SK-N-SH treated with all-trans-retinoic acid at 6 μM for 48 hours (cell line): ENCODE measurements around the gene CFAP251.

ENCODE experiments used
- ARNTL ChIP-seq: fragments of 450-650 bp; formaldehyde crosslinking; IDR thresholded peaks from 2 replicates; pipeline ENCODE4 v1.5.0; 2020; ENCODE audit warnings: low read depth, mild to moderate bottlenecking, moderate library complexity, borderline replicate concordance
- ESRRG ChIP-seq: fragments of 250-450 bp; sonication (Bioruptor Pico); IDR thresholded peaks from 2 replicates; pipeline ENCODE4 v1.6.1; 2021; ENCODE audit warnings: mild to moderate bottlenecking
- ISL1 ChIP-seq: fragments of 250-450 bp; sonication (Bioruptor Pico); IDR thresholded peaks from 2 replicates; pipeline ENCODE4 v2.1.2; 2022; ENCODE audit warnings: mild to moderate bottlenecking, moderate library complexity
- PATZ1 ChIP-seq: fragments of 250-450 bp; sonication (Bioruptor Pico); IDR thresholded peaks from 2 replicates; pipeline ENCODE4 v1.8.0; 2020; ENCODE audit warnings: mild to moderate bottlenecking, moderate library complexity, borderline replicate concordance
- POU6F1 ChIP-seq: fragments of 250-450 bp; sonication (Bioruptor Pico); IDR thresholded peaks from 2 replicates; pipeline ENCODE4 v1.8.0; 2021; ENCODE audit warnings: low read depth, mild to moderate bottlenecking, moderate library complexity, borderline replicate concordance
- RARB ChIP-seq: fragments of 250-450 bp; sonication (Bioruptor Pico); IDR thresholded peaks from 2 replicates; pipeline ENCODE4 v1.8.0; 2021; ENCODE audit warnings: mild to moderate bottlenecking, moderate library complexity
- TCF4 ChIP-seq: fragments of 250-450 bp; sonication (Bioruptor Pico); IDR thresholded peaks from 2 replicates; pipeline ENCODE4 v1.8.0; 2021; ENCODE audit warnings: mild to moderate bottlenecking, moderate library complexity, borderline replicate concordance
- ZC3H10 ChIP-seq: fragments of 250-450 bp; sonication (Bioruptor Pico); IDR thresholded peaks from 2 replicates; pipeline ENCODE4 v1.5.1; 2021; ENCODE audit warnings: mild to moderate bottlenecking, moderate library complexity
- ZFP3 ChIP-seq: fragments of 250-450 bp; sonication (Bioruptor Pico); IDR thresholded peaks from 2 replicates; pipeline ENCODE4 v1.5.0; 2020; ENCODE audit warnings: mild to moderate bottlenecking, moderate library complexity
- ZFP30 ChIP-seq: fragments of 450-650 bp; formaldehyde crosslinking; IDR thresholded peaks from 2 replicates; pipeline ENCODE4 v1.5.0; 2022; ENCODE audit warnings: mild to moderate bottlenecking, moderate library complexity
- ZNF8 ChIP-seq: fragments of 450-650 bp; formaldehyde crosslinking; IDR thresholded peaks from 2 replicates; pipeline ENCODE4 v1.5.0; 2020; ENCODE audit warnings: mild to moderate bottlenecking, moderate library complexity

DNA sequence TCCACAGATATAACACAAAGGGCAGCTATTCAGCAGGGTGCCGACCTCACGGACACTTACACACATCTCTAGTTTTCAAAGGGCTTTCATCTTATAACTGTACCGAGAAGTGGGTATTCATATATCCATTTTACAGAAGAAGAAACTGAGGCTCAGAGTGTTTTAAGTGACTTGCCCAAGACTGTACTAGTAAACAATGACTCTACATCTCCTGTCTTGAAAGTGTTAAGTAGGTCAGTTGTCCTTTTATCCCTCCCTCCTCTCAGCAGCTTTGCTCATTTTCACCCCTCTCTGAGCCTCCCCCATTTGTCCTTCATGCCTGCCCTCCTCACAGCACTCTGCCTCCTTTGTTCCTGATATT lies 13.8 kb downstream of the CFAP251 start:
- TF ChIP-seq ESRRG, result no peak
- TF ChIP-seq POU6F1 (CRISPR knock-in tag), result no peak
- no peak for TF ChIP-seq ARNTL (CRISPR knock-in tag)
- no peak for TF ChIP-seq RARB (CRISPR knock-in tag)
- TF ChIP-seq PATZ1 (CRISPR knock-in tag), result no peak
- no peak for TF ChIP-seq ZC3H10
- TF ChIP-seq ZNF8, result no peak
- no peak for TF ChIP-seq ISL1
- no peak for TF ChIP-seq ZFP30
- TF ChIP-seq TCF4 (CRISPR knock-in tag), result no peak
- no peak for TF ChIP-seq ZFP3 (CRISPR knock-in tag)
